ENCODE results near the gene AHI1.

DNA sequence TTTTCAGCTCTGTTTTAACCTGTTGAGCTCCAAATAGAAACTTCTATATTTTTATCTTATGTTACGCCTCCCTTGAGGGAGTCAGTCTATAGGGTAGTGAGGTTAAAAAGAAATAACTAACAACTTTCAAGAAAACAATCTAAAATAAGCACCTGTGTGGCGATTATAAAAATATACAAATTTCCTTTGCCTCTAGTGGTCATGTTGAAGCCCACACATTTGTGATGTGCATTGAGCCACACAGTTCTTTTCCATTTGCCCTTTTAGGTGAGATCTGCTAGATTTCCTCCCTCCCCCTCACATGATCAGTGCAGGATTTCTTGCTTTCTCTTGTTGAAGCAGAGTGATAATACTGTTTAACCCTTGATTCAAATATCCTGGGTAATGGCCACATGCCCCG is 232.3 kb downstream of the AHI1 start:
- TF ChIP-seq, protein P1, sequence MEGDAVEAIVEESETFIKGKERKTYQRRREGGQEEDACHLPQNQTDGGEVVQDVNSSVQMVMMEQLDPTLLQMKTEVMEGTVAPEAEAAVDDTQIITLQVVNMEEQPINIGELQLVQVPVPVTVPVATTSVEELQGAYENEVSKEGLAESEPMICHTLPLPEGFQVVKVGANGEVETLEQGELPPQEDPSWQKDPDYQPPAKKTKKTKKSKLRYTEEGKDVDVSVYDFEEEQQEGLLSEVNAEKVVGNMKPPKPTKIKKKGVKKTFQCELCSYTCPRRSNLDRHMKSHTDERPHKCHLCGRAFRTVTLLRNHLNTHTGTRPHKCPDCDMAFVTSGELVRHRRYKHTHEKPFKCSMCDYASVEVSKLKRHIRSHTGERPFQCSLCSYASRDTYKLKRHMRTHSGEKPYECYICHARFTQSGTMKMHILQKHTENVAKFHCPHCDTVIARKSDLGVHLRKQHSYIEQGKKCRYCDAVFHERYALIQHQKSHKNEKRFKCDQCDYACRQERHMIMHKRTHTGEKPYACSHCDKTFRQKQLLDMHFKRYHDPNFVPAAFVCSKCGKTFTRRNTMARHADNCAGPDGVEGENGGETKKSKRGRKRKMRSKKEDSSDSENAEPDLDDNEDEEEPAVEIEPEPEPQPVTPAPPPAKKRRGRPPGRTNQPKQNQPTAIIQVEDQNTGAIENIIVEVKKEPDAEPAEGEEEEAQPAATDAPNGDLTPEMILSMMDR (IDR thresholded peaks at IDR 0.05), result no peak
- TF ChIP-seq POLR2A (IDR thresholded peaks at IDR 0.05) (no peak), EP300 (IDR thresholded peaks at IDR 0.05) (no peak)

Data from tibial nerve (tissue), 4 donors.